ENCODE data around the gene SPINT2.

DNA sequence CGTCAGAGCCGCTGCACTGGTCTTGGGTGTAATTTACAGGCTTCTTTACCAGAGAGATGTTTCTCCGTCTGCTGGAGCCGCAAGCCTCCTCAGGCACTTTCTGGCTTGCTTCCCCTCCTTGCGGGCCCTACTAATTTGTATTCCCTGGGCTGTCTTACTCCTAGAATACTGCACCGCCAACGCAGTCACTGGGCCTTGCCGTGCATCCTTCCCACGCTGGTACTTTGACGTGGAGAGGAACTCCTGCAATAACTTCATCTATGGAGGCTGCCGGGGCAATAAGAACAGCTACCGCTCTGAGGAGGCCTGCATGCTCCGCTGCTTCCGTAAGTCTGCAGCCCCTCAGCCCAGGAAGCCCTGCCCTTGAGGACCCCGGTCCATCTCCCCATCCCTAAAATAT is 25.6 kb downstream of the SPINT2 start:
- TF ChIP-seq CTCF (IDR thresholded peaks at IDR 0.05): no peak
- TF ChIP-seq POLR2A (IDR thresholded peaks at IDR 0.05): no peak
